ENCODE results near the gene ZSWIM8.
"Not testable (repeated sequence)": the region's sequence is repeated elsewhere in the genome, so short reads cannot be mapped to it uniquely, and the experiment has no call there.

Gene ZSWIM8

DNA sequence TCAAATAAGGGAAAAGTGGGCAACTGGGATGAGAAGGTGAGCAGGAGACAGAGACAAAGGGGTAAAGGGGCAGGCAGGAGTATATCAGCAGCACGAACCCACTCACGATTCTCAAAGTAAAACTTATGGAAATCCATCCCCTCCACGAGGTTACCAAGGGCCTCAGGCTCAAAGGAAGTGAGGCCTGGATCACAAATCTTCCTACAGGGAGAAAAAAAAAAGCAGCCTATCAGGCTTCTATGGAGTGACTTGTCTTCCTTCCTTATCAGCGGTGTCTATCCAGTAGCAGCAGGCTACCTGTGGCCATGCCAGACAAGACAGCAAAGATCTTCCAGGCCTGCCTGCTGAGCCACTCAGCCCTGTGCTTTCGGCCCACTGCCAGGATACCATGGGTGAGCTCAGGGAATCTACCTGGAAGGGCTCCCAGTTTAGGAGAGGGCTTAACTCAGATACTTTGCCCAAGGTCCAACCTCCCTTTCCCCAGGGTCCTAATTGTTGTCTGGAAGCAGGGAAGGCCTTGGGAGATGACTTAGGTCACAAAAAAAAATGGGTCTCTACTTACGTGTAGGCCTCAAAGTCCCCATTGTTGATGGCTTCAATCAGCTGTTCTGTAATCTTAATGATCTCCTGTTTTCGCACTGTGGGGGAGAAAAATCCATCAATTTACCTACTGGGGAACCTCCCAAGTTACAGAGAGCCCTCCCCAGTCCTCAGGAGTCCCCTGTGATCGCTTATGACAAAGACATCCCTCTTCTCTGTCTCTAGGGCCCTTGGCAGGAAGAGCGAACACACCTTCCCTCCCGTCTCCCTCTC is 31.7 kb downstream of the ZSWIM8 start:
- no peak for DNase-seq (ENCODE audit: low spot score)

DNA sequence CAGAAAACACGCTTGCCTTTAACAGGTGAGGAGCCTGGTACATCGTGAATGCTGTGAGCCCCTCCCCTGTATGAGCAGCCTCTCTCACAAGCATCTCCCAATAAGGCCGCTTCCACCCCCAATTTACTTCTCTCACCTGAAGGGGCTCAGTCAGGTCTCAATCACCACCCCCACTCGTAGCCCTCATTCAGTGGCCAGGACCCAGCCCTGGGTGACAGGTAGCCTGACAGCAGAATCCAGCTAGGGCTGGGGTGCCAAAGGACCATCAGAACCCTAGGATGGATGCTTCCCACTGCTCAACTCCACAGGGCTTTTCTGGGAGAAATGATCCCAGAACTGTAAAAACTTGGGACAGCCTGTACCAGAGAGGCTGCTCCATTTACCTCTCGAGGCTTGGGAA is 32.4 kb downstream of the ZSWIM8 start:
- DNase-seq (ENCODE audit: low spot score) = no peak

DNA sequence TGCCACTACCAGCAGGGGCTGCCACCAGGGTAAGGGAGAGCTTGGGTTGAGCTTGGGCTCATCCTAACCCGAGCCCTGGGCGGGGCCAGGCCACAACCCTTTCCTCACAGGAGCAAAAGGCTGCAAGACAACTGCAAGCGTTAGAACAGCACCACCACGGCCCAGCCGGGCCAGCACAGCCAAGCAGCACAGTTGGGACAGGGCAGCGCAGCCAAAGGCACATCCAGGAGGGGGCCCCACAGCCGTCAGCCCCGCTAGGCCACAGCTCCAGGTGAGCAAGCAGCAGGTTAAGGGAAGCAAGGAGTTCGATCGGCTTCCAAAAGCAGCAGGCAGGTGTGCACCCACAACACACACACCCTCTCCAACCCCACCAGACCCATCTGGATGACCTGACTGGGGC is 33.0 kb downstream of the ZSWIM8 start:
- no peak for DNase-seq (ENCODE audit: low spot score)

DNA sequence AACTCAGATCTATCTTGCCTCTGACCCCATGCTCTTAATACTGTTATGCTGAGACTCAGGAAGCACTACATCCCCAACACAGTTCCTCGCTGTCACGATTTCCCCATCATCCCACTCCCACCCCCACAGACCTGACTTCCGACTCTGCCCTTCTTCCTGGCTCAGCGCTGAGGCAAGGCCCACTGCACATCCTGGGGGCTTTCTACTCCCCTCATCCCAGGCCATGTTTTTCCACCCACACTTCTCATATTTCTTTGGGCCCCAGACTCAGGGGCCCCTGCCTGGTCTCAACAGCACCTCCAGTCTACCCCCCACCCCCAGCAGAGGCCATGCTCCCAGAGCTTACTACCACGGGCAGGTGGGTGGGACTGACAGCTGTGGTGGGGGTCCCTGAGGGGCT is 33.7 kb downstream of the ZSWIM8 start:
- no peak for DNase-seq (ENCODE audit: low spot score)

GRCh38 chr10:73819513-73820093 is 34.2 kb downstream of the ZSWIM8 start:
- DNase-seq (ENCODE audit: low spot score) = no peak

- DNase-seq (ENCODE audit: low spot score) = no peak
These were observed 38.0 kb downstream of the ZSWIM8 start for GRCh38 chr10:73823391-73823790.

- DNase-seq (ENCODE audit: low spot score) = no peak
These were observed 38.8 kb downstream of the ZSWIM8 start for GRCh38 chr10:73824146-73824725.

DNA sequence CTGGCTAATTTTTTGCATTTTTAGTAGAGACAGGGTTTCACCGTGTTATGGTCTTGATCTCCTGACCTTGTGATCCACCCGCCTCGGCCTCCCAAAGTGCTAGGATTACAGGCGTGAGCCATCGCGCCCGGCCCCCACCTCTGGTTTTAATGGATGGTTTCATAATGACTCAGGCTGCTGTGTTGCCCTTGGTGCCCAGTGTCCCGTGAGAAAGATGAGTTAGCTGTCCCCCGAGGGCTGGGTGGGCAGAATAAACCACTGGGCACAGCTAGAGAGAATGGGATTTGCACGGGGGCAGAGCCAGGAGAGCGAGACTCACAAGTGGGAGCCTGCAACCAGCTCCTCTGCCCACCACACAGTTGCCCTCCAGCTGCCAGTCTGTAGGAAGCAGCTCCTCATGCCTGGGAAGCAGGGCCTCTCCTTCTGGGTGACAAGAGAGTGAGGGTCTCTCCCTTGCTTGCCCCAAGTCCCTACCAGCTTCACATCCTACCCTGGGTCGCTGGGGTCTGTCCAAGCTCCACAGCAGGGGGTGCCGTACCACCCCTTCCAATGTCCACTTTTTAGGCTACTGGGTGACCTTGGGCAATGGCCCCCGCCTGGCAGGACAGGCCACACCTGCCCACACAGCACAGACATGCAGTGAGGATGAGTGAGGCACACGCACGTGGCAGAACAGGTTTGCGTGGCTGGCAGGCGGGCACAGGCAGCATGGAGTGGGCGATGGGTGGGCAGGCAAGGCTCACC is 42.1 kb downstream of the ZSWIM8 start:
- DNase-seq (ENCODE audit: low spot score) = no peak

DNA sequence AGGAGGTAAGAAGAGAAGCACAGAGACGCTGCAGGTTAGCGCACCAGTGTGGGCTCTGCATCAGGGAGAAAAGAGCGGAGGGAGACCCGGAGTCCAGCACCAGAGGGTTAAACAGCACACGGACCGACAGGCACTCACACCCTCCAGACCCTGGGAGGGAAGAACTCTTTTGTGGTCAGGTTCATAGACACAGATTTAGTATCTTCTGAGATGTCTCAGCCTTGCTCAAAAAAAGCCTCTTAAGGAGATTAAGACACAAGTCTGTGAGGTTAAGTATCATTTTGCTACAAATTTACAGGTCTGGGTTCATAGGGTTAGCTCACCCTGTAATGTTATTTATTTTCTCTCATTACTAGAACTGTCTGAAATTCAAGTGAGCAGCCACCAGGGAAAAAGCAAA is 42.8 kb downstream of the ZSWIM8 start:
- no peak for DNase-seq (ENCODE audit: low spot score)

GRCh38 chr10:73829090-73829489 is 43.7 kb downstream of the ZSWIM8 start:
- not testable (repeated sequence) for DNase-seq (ENCODE audit: low spot score)

- DNase-seq (ENCODE audit: low spot score) = no peak
These were observed 51.1 kb downstream of the ZSWIM8 start for GRCh38 chr10:73836427-73836980.

- peak; percentile 83 for DNase-seq (ENCODE audit: low spot score)
These were observed 51.7 kb downstream of the ZSWIM8 start for GRCh38 chr10:73837072-73837471.

GRCh38 chr10:73838008-73838567 is 52.7 kb downstream of the ZSWIM8 start:
- DNase-seq (ENCODE audit: low spot score) = peak; percentile 78

DNA sequence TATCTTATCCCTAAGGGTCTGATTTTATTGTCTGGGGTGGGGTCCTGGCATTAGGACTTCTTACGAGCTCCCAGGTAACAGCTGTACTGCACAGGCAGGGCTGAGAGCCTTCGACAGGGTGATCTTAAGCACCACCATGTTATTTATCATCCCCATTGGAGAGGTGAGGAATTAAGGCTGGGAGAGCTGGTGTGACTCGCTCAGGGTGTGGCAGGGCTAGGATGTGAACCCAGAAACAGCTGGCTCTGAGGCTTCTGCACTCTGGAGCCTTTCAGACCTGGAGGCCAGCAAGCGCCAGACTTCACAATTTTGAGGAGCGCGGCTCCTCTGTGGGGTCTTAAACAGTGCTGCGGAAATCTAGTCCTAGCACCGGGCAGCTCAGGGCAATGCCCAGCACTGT is 53.4 kb downstream of the ZSWIM8 start:
- no peak for DNase-seq (ENCODE audit: low spot score)

- no peak for DNase-seq (ENCODE audit: low spot score)
These were observed 54.0 kb downstream of the ZSWIM8 start for GRCh38 chr10:73839276-73839966.

GRCh38 chr10:73840056-73840402 is 54.6 kb downstream of the ZSWIM8 start:
- no peak for DNase-seq (ENCODE audit: low spot score)

- DNase-seq (ENCODE audit: low spot score) = no peak
These were observed 55.1 kb downstream of the ZSWIM8 start for GRCh38 chr10:73840403-73841060.

- no peak for DNase-seq (ENCODE audit: low spot score)
These were observed 55.6 kb downstream of the ZSWIM8 start for GRCh38 chr10:73841061-73841421.

- DNase-seq (ENCODE audit: low spot score) = no peak
These were observed 56.3 kb downstream of the ZSWIM8 start for GRCh38 chr10:73841526-73842285.

DNA sequence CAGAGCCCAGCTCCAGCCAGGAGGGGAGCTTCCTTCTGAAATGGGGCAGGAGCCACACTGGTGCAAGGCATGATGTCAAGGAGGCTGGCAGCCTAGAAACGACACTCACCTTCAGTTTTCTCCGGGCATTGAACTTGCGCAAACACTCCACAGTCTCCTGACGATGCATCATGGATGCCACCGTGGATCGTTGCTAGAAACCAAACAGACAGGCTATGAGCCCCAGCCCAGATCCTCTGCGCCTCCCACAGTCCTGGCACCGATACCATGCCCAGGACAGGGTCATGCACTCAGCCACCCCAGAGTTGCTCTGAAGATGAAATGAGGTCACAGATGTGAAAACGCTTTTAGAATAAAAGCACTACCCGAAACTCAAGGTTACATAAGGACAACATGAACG is 56.9 kb downstream of the ZSWIM8 start:
- no peak for DNase-seq (ENCODE audit: low spot score)
